WTC11 (cell line): ENCODE results near the gene RRP36. TPM values are rescaled to one million over a fixed set of nuclear protein-coding genes. Genes with fewer than 3 reads are reported as not detected.

Experiments
- ATAC-seq: fragments of 200-7000 bp; cut with Tn5 transposase; 2 replicates; pipeline ENCODE4 v1.10.0; 2021; ENCODE audit warnings: mild to moderate bottlenecking, moderate library complexity
- CTCF ChIA-PET: fragments of 300-600 bp; sonication (Branson Sonifier 250); formaldehyde crosslinking; loops from one replicate; lab custom pipeline; 2021; ENCODE audit warnings: antibody characterized with exemption; lab: Charles Lee
- POLR2A ChIA-PET: fragments of 350-600 bp; sonication (Branson Sonifier 250); formaldehyde crosslinking; loops from one replicate; lab custom pipeline; 2021; ENCODE audit warnings: antibody characterized with exemption; lab: Charles Lee
- DNase-seq: peaks from one replicate; pipeline ENCODE4 v3.0.0; 2021; ENCODE audit warnings: low spot score
- H3K27ac Mint-ChIP-seq: 2 replicates; pipeline ENCODE4 v1.8.0; 2021; ENCODE audit warnings: mixed read lengths
- H3K27me3 Mint-ChIP-seq: 2 replicates; pipeline ENCODE4 v1.8.0; 2021; ENCODE audit warnings: low read depth, mild to moderate bottlenecking, moderate library complexity, mixed read lengths
- H3K36me3 Mint-ChIP-seq: 2 replicates; pipeline ENCODE4 v1.8.0; 2021; ENCODE audit warnings: mixed read lengths
- H3K4me1 Mint-ChIP-seq: 2 replicates; pipeline ENCODE4 v1.8.0; 2022; ENCODE audit warnings: mixed read lengths
- H3K4me3 Mint-ChIP-seq: 2 replicates; pipeline ENCODE4 v1.8.0; 2021; ENCODE audit warnings: mild to moderate bottlenecking, moderate library complexity, mixed read lengths
- H3K9me3 Mint-ChIP-seq: 2 replicates; pipeline ENCODE4 v1.8.0; 2021; ENCODE audit warnings: mixed read lengths
- AR ChIP-seq: fragments of 250-450 bp; sonication (Bioruptor Pico); IDR thresholded peaks from 2 replicates; pipeline ENCODE4 v1.9.0; 2021; ENCODE audit warnings: mild to moderate bottlenecking
- ARID4B ChIP-seq: sonication (generic); formaldehyde crosslinking; IDR thresholded peaks from 2 replicates; pipeline ENCODE4 v1.8.0; 2023; ENCODE audit warnings: missing genetic modification reagents, mild to moderate bottlenecking, borderline replicate concordance
- FOXP4 ChIP-seq: sonication (generic); formaldehyde crosslinking; IDR thresholded peaks from 2 replicates; pipeline ENCODE4 v1.8.0; 2022; ENCODE audit warnings: mild to moderate bottlenecking, missing genetic modification reagents
- IRF2 ChIP-seq: sonication (generic); formaldehyde crosslinking; IDR thresholded peaks from 2 replicates; pipeline ENCODE4 v1.8.0; 2022; ENCODE audit warnings: low read depth, missing genetic modification reagents, borderline replicate concordance
- NFATC4 ChIP-seq: fragments of 250-450 bp; sonication (Bioruptor Pico); IDR thresholded peaks from 2 replicates; pipeline ENCODE4 v1.9.0; 2021; ENCODE audit warnings: mild to moderate bottlenecking
- PRDM15 ChIP-seq: sonication (generic); formaldehyde crosslinking; IDR thresholded peaks from 2 replicates; pipeline ENCODE4 v1.8.0; 2022; ENCODE audit warnings: missing genetic modification reagents
- SP1 ChIP-seq: sonication (generic); formaldehyde crosslinking; conservative IDR thresholded peaks from 2 replicates; pipeline ENCODE4 v1.8.1; 2022; ENCODE audit warnings: missing genetic modification reagents
- TEAD1 ChIP-seq: sonication (generic); formaldehyde crosslinking; IDR thresholded peaks from 2 replicates; pipeline ENCODE4 v1.8.0; 2022; ENCODE audit warnings: mild to moderate bottlenecking, missing genetic modification reagents
- TEAD4 ChIP-seq: sonication (generic); formaldehyde crosslinking; IDR thresholded peaks from 2 replicates; pipeline ENCODE4 v1.8.0; 2022; ENCODE audit warnings: mild to moderate bottlenecking, missing genetic modification reagents
- TP53 ChIP-seq: sonication (generic); formaldehyde crosslinking; IDR thresholded peaks from 2 replicates; pipeline ENCODE4 v1.8.1; 2023; ENCODE audit warnings: mild to moderate bottlenecking, missing genetic modification reagents
- USF1 ChIP-seq: sonication (generic); formaldehyde crosslinking; IDR thresholded peaks from 2 replicates; pipeline ENCODE4 v1.8.0; 2022; ENCODE audit warnings: mild to moderate bottlenecking, missing genetic modification reagents
- total RNA-seq: library from RNA; stranded (reverse); gene quantifications from 3 replicates; pipeline ENCODE4 v1.2.3, GENCODE V29; 2021
- TF ChIP-seq, protein P1 (sequence below): sonication (generic); formaldehyde crosslinking; IDR thresholded peaks from 2 replicates; pipeline ENCODE4 v1.8.1; 2022; ENCODE audit warnings: mild to moderate bottlenecking, moderate library complexity, missing genetic modification reagents

RRP36 gene
- total RNA-seq, 1 experiment from 2014 or later: 81.0 TPM

- TF ChIP-seq FOXP4 (CRISPR knock-in tag): peak; percentile 71; the same call in 1 of the 2 replicates
- peak; percentile 82 for TF ChIP-seq USF1 (CRISPR knock-in tag)
- peak; percentile 72 for TF ChIP-seq SP1 (CRISPR knock-in tag)
Measured at GRCh38 chr6:43013843-43014433, 7.5 kb upstream of the RRP36 start, which contains the start of the genes KLHDC3 and MEA1 (continued).

DNA sequence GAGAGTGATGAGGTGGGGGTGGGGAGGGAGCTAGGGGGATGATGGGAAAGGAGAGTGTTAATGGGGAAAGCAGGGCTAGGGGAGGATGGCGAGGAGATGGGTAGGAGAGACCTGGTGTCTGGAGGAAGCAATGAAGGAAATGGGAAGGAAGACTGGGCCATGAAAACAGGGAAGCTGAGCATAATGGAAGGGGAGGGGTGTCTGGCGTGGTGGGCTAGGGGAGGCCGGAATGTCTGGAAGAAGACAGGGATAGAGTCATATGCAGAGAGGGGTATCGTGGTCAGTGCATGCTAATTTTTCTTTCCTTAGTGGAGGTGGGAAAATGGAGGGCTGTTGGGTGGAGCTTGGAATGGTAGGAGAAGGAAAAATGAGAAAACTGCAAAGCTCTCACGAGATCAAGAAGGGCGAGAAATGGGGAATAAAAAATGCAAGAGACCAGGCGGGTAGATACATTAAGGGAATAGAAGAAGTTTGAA, 7.0 kb upstream of the RRP36 start:
- CTCF ChIA-PET: interaction anchor here (0.6 to 3.1 kb wide), 18 partner anchors 9 to 843 kb away, joined by 3 to 22 read pairs (median 4); partner anchors contain the start of genes CNPY3, GNMT, KLC4 and MRPL2
- DNase-seq (no peak), ATAC-seq (no peak)
- Mint-ChIP-seq H3K27ac (peak overlapping the region; percentile 95), H3K9me3 (no peaks in the 10 kb centered on the region), H3K27me3 (no peaks in the 10 kb centered on the region), H3K36me3 (peaks cover 56% of the 10 kb centered on the region), H3K4me3 (peak overlapping the region; percentile 99)
- TF ChIP-seq PRDM15 (CRISPR knock-in tag) (0 out of 2 replicates have a peak, but pooled peaks have one; percentile 11), ARID4B (CRISPR knock-in tag) (no peak), TEAD4 (CRISPR knock-in tag) (no peak)
- TF ChIP-seq, all 79 proteins: peak for 1
- POLR2A ChIA-PET: interaction anchor here (0.5 to 1.7 kb wide), 14 partner anchors 14 to 232 kb away, joined by 3 to 9 read pairs (median 4); partner anchors contain the start of genes CNPY3, CUL7, GNMT and KLC4
- H3K4me1 Mint-ChIP-seq: peaks cover 28% of the 10 kb centered on the region

DNA sequence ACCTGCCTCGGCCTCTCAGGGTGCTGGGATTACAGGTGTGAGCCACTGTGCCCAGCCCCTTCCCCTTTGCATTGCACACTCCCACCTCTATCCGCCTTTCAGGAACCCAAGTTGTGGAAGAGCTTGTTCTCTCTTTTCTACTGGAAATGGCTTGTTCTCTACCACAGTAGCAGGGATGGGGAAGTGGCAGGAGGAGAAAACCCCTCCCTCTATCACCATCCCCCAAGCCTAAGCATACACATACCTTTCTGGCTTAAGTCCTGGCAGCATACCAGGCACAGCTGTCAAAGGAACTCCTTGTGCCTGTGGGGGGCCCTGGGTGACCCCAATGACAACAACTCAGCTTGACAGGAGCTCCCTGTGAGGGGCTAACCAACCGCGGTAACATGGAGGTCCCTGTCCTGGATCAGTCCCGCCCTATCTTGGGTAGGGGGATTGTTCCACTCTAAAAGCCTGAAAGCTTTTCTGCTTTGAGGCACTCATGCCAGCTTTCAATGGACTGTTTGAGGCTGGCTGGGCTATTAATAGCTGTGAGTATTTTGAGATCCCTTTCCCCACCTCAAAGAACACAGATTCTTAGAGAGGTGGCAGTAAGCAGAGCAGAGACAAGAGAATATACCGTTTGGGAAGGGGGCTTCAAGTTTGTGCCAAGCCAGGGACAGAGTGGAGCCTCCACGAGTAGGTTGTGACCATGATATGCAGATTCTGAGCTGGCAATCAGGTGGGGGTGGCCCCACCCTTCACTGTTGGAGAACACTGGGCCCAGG, 5.1 kb upstream of the RRP36 start:
- ChIA-PET CTCF (interaction anchor here (0.8 kb wide), 1 partner anchor 53 kb away, joined by 4 read pairs; no protein-coding TSS in a partner anchor), POLR2A (interaction anchor here (0.5 to 0.7 kb wide), 2 partner anchors 11 to 147 kb away, joined by 3 to 5 read pairs; no protein-coding TSS in a partner anchor)
- peaks cover 36% of the 10 kb centered on the region for H3K4me1 Mint-ChIP-seq
- H3K27ac Mint-ChIP-seq: peak overlapping the region; percentile 90; the same call in 1 of the 2 replicates
- peaks cover 41% of the 10 kb centered on the region for H3K36me3 Mint-ChIP-seq
- ATAC-seq (no peak), DNase-seq (no peak)
- peak overlapping the region; percentile 53 for H3K4me3 Mint-ChIP-seq
- H3K27me3 Mint-ChIP-seq: no peaks in the 10 kb centered on the region
- H3K9me3 Mint-ChIP-seq: no peaks in the 10 kb centered on the region
- TF ChIP-seq TP53 (CRISPR knock-in tag) (no peak), TEAD1 (CRISPR knock-in tag) (no peak), NFATC4 (CRISPR knock-in tag) (no peak), AR (CRISPR knock-in tag) (no peak), IRF2 (no peak), USF1 (CRISPR knock-in tag) (no peak)
- TF ChIP-seq, protein P1, sequence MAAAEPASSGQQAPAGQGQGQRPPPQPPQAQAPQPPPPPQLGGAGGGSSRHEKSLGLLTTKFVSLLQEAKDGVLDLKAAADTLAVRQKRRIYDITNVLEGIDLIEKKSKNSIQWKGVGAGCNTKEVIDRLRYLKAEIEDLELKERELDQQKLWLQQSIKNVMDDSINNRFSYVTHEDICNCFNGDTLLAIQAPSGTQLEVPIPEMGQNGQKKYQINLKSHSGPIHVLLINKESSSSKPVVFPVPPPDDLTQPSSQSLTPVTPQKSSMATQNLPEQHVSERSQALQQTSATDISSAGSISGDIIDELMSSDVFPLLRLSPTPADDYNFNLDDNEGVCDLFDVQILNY: no peak
